Nephron (organoid): ENCODE data around the gene KRTAP10-10.
"Not testable (repeated sequence)": the region's sequence is repeated elsewhere in the genome, so short reads cannot be mapped to it uniquely, and the experiment has no call there.

ENCODE experiments used
- H3K27ac Mint-ChIP-seq, 3 experiments: 2 replicates each; pipeline ENCODE4 v1.8.0; 2020; ENCODE audit warnings: mixed read lengths in 3 of 3, mild to moderate bottlenecking in 2 of 3, moderate library complexity in 1 of 3
- H3K27me3 Mint-ChIP-seq: 2 replicates; pipeline ENCODE4 v1.8.0; 2021; ENCODE audit warnings: low read depth, mild to moderate bottlenecking, moderate library complexity, mixed read lengths
- H3K36me3 Mint-ChIP-seq: 2 replicates; pipeline ENCODE4 v1.8.0; 2020; ENCODE audit warnings: low read depth, mixed read lengths
- H3K4me1 Mint-ChIP-seq: 2 replicates; pipeline ENCODE4 v1.8.0; 2020; ENCODE audit warnings: mixed read lengths
- H3K4me3 Mint-ChIP-seq, 3 experiments: 2 replicates each; pipeline ENCODE4 v1.8.0; 2020; ENCODE audit warnings: mild to moderate bottlenecking in 3 of 3, mixed read lengths in 3 of 3, moderate library complexity in 2 of 3
- H3K9me3 Mint-ChIP-seq: 2 replicates; pipeline ENCODE4 v1.8.0; 2020; ENCODE audit warnings: mixed read lengths
- CTCF ChIP-seq, 3 experiments: fragments of 200-600 bp; sonication (generic); IDR thresholded peaks; one replicate each; pipeline ENCODE4 v1.5.0; 2021; ENCODE audit warnings: antibody characterized with exemption in 3 of 3; ENCODE audit not compliant: unreplicated experiment in 3 of 3

The KRTAP10-10 gene

GRCh38 chr21:44639331-44639655 is 2.1 kb downstream of the KRTAP10-10 start:
- peaks cover 40% of the 10 kb centered on the region for H3K9me3 Mint-ChIP-seq
- TF ChIP-seq CTCF (IDR thresholded peaks at IDR 0.05; ENCODE audit: unreplicated experiment in 3 of 3) = no peak
- no peak overlapping the region for H3K27ac Mint-ChIP-seq
- H3K4me3 Mint-ChIP-seq = no peak overlapping the region
- H3K4me1 Mint-ChIP-seq = no peaks in the 10 kb centered on the region
- H3K36me3 Mint-ChIP-seq = no peaks in the 10 kb centered on the region
- H3K27me3 Mint-ChIP-seq = peaks cover 13% of the 10 kb centered on the region

GRCh38 chr21:44640761-44641160 is 3.6 kb downstream of the KRTAP10-10 start:
- no peak for TF ChIP-seq CTCF (IDR thresholded peaks at IDR 0.05; ENCODE audit: unreplicated experiment in 3 of 3)
- Mint-ChIP-seq H3K4me3 (no peak overlapping the region), H3K36me3 (peaks cover 8% of the 10 kb centered on the region), H3K4me1 (no peaks in the 10 kb centered on the region), H3K27ac (no peak overlapping the region), H3K9me3 (peaks cover 47% of the 10 kb centered on the region), H3K27me3 (peaks cover 9% of the 10 kb centered on the region)

GRCh38 chr21:44643741-44644310 is 6.7 kb downstream of the KRTAP10-10 start:
- H3K4me3 Mint-ChIP-seq = no peak overlapping the region
- no peak overlapping the region for H3K27ac Mint-ChIP-seq
- H3K36me3 Mint-ChIP-seq = peaks cover 11% of the 10 kb centered on the region
- TF ChIP-seq CTCF (IDR thresholded peaks at IDR 0.05; ENCODE audit: unreplicated experiment in 3 of 3) = no peak
- peaks cover 11% of the 10 kb centered on the region for H3K4me1 Mint-ChIP-seq
- peaks cover 16% of the 10 kb centered on the region for H3K27me3 Mint-ChIP-seq
- H3K9me3 Mint-ChIP-seq = peaks cover 53% of the 10 kb centered on the region

GRCh38 chr21:44644878-44645277 is 7.7 kb downstream of the KRTAP10-10 start:
- Mint-ChIP-seq H3K9me3 (peaks cover 51% of the 10 kb centered on the region), H3K4me1 (peaks cover 11% of the 10 kb centered on the region), H3K27me3 (peaks cover 14% of the 10 kb centered on the region), H3K36me3 (peaks cover 11% of the 10 kb centered on the region), H3K4me3 (no peak overlapping the region), H3K27ac (no peak overlapping the region)
- TF ChIP-seq CTCF (IDR thresholded peaks at IDR 0.05; ENCODE audit: unreplicated experiment in 3 of 3) = no peak

GRCh38 chr21:44646366-44647221 is 9.4 kb downstream of the KRTAP10-10 start, which contains the start of gene KRTAP10-11:
Gene KRTAP10-11 (plus strand): TSS chr21:44646414. CDS start chr21:44646459, 45 bp downstream.
- Mint-ChIP-seq H3K27me3 (peaks cover 12% of the 10 kb centered on the region), H3K4me1 (peaks cover 11% of the 10 kb centered on the region)

GRCh38 chr21:44647222-44647552 is 10.0 kb downstream of the KRTAP10-10 start:
- peaks cover 12% of the 10 kb centered on the region for H3K27me3 Mint-ChIP-seq

More at GRCh38 chr21:44646366-44647221, 9.4 kb downstream of the KRTAP10-10 start, which contains the start of gene KRTAP10-11:
- not testable (repeated sequence) for H3K4me3 Mint-ChIP-seq
- H3K9me3 Mint-ChIP-seq = peaks cover 36% of the 10 kb centered on the region
- H3K27ac Mint-ChIP-seq = peak within 1 kb of the TSS in 1 of 3 experiments; percentile 31
- peaks cover 11% of the 10 kb centered on the region for H3K36me3 Mint-ChIP-seq

More at GRCh38 chr21:44647222-44647552, 10.0 kb downstream of the KRTAP10-10 start:
- peaks cover 11% of the 10 kb centered on the region for H3K36me3 Mint-ChIP-seq
- TF ChIP-seq CTCF (IDR thresholded peaks at IDR 0.05; ENCODE audit: unreplicated experiment in 3 of 3) = no peak
- H3K4me1 Mint-ChIP-seq = peaks cover 11% of the 10 kb centered on the region
- H3K4me3 Mint-ChIP-seq = no peak overlapping the region
- H3K9me3 Mint-ChIP-seq = peaks cover 33% of the 10 kb centered on the region
- peak overlapping the region in 1 of 3 experiments; percentile 31 for H3K27ac Mint-ChIP-seq
